Measurements from ENCODE around the gene KLK12.

Gene KLK12

GRCh38 chr19:51000426-51000825 lies 34.4 kb downstream of the KLK12 start:
- no peak overlapping the region for H3K4me3 ChIP-seq (IDR thresholded peaks at IDR 0.05; ENCODE audit: insufficient read depth, low read depth, low read length)
- peaks cover 4% of the 10 kb centered on the region; the same call in 1 of the 2 replicates for H3K27me3 ChIP-seq (ENCODE audit: insufficient read depth, low read depth)
- no peaks in the 10 kb centered on the region for H4K20me1 ChIP-seq (ENCODE audit: insufficient read depth)
- no peak overlapping the region for H3K27ac ChIP-seq
- no peaks in the 10 kb centered on the region for H3K4me1 ChIP-seq (ENCODE audit: low read depth, poor library complexity, severe bottlenecking)
- no peaks in the 10 kb centered on the region for H3K79me2 ChIP-seq (ENCODE audit: insufficient read depth, low read depth)
- no peak for TF ChIP-seq CTCF (conservative IDR thresholded peaks at IDR 0.05; ENCODE audit: low read depth, low read length)
- no peaks in the 10 kb centered on the region for H3K36me3 ChIP-seq (ENCODE audit: insufficient read depth)
- no peak overlapping the region for H2AFZ ChIP-seq (ENCODE audit: low read depth)
- H3K9ac ChIP-seq = no peak overlapping the region
- no peak overlapping the region for H3K4me2 ChIP-seq

- Histone ChIP-seq H4K20me1 (ENCODE audit: insufficient read depth) (no peaks in the 10 kb centered on the region), H3K4me1 (ENCODE audit: low read depth, poor library complexity, severe bottlenecking) (no peaks in the 10 kb centered on the region), H3K27ac (no peak overlapping the region), H2AFZ (ENCODE audit: low read depth) (no peak overlapping the region), H3K4me2 (no peak overlapping the region), H3K36me3 (ENCODE audit: insufficient read depth) (no peaks in the 10 kb centered on the region), H3K79me2 (ENCODE audit: insufficient read depth, low read depth) (no peaks in the 10 kb centered on the region), H3K4me3 (IDR thresholded peaks at IDR 0.05; ENCODE audit: insufficient read depth, low read depth, low read length) (no peak overlapping the region), H3K9ac (no peak overlapping the region), H3K27me3 (ENCODE audit: insufficient read depth, low read depth) (peaks cover 2% of the 10 kb centered on the region; the same call in 1 of the 2 replicates)
- TF ChIP-seq CTCF (conservative IDR thresholded peaks at IDR 0.05; ENCODE audit: low read depth, low read length) = no peak
These were observed 36.1 kb downstream of the KLK12 start for GRCh38 chr19:50998686-50999085.

GRCh38 chr19:50998061-50998460 lies 36.7 kb downstream of the KLK12 start:
- H3K9ac ChIP-seq = no peak overlapping the region
- H2AFZ ChIP-seq (ENCODE audit: low read depth) = no peak overlapping the region
- H4K20me1 ChIP-seq (ENCODE audit: insufficient read depth) = no peaks in the 10 kb centered on the region
- no peak overlapping the region for H3K4me2 ChIP-seq
- H3K36me3 ChIP-seq (ENCODE audit: insufficient read depth) = no peaks in the 10 kb centered on the region
- H3K79me2 ChIP-seq (ENCODE audit: insufficient read depth, low read depth) = no peaks in the 10 kb centered on the region
- peaks cover 2% of the 10 kb centered on the region; the same call in 1 of the 2 replicates for H3K27me3 ChIP-seq (ENCODE audit: insufficient read depth, low read depth)
- TF ChIP-seq CTCF (conservative IDR thresholded peaks at IDR 0.05; ENCODE audit: low read depth, low read length) = no peak
- H3K4me1 ChIP-seq (ENCODE audit: low read depth, poor library complexity, severe bottlenecking) = no peaks in the 10 kb centered on the region
- H3K4me3 ChIP-seq (IDR thresholded peaks at IDR 0.05; ENCODE audit: insufficient read depth, low read depth, low read length) = no peak overlapping the region
- no peak overlapping the region for H3K27ac ChIP-seq

GRCh38 chr19:50994129-50994528 lies 40.7 kb downstream of the KLK12 start:
- Histone ChIP-seq H3K4me3 (IDR thresholded peaks at IDR 0.05; ENCODE audit: insufficient read depth, low read depth, low read length) (no peak overlapping the region), H3K36me3 (ENCODE audit: insufficient read depth) (no peaks in the 10 kb centered on the region), H2AFZ (ENCODE audit: low read depth) (no peak overlapping the region), H3K79me2 (ENCODE audit: insufficient read depth, low read depth) (no peaks in the 10 kb centered on the region), H3K4me2 (no peak overlapping the region), H3K9ac (no peak overlapping the region), H4K20me1 (ENCODE audit: insufficient read depth) (no peaks in the 10 kb centered on the region), H3K27me3 (ENCODE audit: insufficient read depth, low read depth) (peaks cover 2% of the 10 kb centered on the region; the same call in 1 of the 2 replicates), H3K27ac (no peak overlapping the region), H3K4me1 (ENCODE audit: low read depth, poor library complexity, severe bottlenecking) (no peaks in the 10 kb centered on the region)
- no peak for TF ChIP-seq CTCF (conservative IDR thresholded peaks at IDR 0.05; ENCODE audit: low read depth, low read length)
